Embryonic facial prominence (tissue), 1 donor: ENCODE data around the gene MEFV.
A peak's percentile ranks its signal among the peaks of the same experiment; 100 is the strongest.

Source experiments
- DNase-seq: peaks from one replicate; pipeline ENCODE4 v3.0.0-alpha.2; 2016; ENCODE audit errors: extremely low spot score

MEFV gene

GRCh38 chr16:3266873-3267537 is 10.6 kb upstream of the MEFV start:
- DNase-seq: peak; percentile 16

DNA sequence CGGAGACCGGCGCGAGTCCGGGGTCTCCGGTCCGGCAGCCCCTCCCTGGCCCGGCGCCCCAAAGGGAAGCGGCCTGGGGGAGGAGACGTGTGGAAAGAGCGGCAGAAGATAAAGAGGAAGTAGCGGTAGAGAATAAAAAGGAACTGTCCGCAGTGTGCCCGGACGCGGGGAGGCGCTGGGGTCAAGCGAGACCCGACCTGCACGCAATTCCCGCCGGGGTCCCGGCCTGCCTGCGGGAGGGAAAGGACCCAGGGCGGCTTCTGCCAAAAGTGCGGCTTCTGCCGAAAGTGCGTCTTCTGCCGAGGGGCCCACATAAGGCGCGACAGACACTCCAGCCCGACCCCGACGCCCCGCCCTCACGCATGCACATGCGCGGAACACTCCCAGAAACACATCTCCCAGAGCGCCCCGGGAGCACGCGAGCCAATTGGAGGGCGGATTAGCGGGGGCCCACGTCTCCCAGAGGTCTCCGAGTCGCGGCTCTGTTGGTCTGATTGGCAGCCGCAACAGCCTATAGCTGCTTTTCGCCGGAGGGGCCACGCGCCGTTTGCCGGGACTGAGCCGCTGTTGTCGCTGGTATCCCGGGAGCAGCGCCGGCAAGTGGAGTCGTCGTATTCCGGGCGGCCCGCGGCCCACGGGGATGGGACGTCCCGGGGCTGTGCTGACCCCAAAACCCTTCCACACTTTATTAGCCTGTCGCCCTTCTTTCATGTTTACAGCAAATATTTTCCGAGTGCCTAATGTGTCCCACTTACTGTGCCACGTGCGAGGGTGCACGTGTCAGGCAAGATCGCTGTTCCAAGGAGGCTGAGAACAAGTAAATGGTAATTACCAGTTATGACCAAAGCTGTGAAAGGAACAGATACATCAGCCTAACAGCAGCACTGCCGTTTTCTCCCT is 8.0 kb upstream of the MEFV start:
- peak; percentile 90 for DNase-seq

- DNase-seq: no peak
Measured at GRCh38 chr16:3262517-3262916, 6.1 kb upstream of the MEFV start.

GRCh38 chr16:3259836-3260235 is 3.4 kb upstream of the MEFV start:
- DNase-seq: no peak

GRCh38 chr16:3256866-3257465 is 533 bp upstream of the MEFV start:
- no peak for DNase-seq

- DNase-seq: no peak
Measured at GRCh38 chr16:3254309-3254708, 2.1 kb downstream of the MEFV start.

DNA sequence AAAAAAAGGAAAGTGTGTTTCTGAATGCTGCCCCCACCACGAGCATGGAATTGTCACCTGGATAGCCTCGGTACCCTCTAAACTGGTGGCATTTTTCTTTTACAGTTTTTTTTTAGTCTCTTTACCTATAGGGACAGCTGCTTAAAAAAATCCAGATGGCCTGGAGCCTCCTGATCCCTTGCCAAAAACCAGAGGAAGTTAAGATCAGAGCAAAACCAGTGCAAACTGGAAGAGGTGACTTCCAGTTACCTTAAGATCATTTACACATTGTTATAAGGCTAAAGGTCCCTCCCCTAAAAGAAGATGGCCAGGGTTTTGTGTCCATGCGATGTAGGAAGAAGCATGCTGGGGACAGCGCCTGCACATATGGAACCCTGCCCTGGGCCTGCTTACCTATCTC is 3.5 kb downstream of the MEFV start:
- DNase-seq: no peak

DNA sequence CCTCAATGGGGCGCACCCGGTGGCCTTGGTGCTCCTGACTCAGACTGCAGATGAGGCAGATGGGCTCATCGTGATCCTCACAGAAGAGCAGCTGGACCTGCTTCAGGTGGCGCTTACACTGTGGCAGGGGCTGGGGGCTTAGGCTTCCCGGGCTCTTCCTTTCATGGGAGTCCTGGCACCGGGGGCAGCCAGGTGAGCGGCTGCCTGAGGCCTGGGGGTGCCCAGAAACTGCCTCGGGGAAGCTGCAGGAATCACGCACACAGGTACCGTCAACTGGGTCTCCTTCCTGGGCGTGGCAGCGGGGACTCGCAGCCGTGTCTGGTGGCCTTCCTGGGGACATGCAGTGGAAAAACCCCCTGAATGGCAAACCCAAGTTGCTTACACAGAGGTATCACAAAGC is 7.0 kb downstream of the MEFV start:
- no peak for DNase-seq

- DNase-seq: no peak
Measured at GRCh38 chr16:3249020-3249419, 7.4 kb downstream of the MEFV start.

DNA sequence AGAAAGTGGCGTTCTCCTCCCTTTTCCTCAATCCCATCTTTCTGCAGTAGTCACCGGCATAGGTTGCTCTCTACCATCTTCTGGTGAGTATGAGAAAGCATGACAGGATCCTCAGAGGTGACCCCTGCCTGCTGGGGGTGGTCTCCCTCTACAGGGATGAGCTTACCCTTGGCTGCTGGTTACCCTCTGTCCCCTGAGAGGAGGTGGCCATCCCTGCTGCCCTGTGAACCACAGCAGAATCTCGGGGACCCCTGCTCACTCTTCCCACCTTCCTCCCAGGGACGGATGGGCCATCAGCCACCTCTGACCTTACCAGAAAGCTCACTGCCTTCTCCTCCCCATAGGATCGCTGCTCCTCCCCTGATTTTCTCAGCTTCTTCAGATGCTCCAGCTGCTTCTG is 7.8 kb downstream of the MEFV start:
- no peak for DNase-seq

DNA sequence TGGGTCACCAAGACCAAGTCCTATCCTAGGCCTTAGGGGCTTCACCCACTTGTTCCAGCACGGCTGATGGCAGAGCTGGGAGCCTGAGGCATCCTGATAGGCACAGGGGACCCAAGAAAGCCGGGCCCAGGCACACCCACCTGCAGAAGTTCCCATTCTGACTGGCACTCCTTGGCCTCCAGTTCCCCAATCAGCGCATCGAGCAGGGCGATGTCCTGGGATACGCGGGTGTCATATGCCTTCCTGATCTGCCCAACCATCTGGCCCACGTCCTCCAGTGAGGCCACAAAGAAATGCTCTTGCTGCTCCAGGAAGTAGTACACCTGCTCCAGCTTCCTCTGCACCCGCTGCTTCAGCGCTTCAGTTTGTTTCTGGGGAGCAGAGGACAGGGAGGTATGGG is 9.6 kb downstream of the MEFV start:
- no peak for DNase-seq

- no peak for DNase-seq
Measured at GRCh38 chr16:3246002-3246401, 10.4 kb downstream of the MEFV start.

- DNase-seq: no peak
Measured at GRCh38 chr16:3243882-3244281, 12.6 kb downstream of the MEFV start.

GRCh38 chr16:3242709-3243108 is 13.7 kb downstream of the MEFV start:
- no peak for DNase-seq

- DNase-seq: no peak
Measured at GRCh38 chr16:3241761-3242160, 14.7 kb downstream of the MEFV start.

GRCh38 chr16:3235856-3236669 is 20.4 kb downstream of the MEFV start:
- DNase-seq: no peak

DNA sequence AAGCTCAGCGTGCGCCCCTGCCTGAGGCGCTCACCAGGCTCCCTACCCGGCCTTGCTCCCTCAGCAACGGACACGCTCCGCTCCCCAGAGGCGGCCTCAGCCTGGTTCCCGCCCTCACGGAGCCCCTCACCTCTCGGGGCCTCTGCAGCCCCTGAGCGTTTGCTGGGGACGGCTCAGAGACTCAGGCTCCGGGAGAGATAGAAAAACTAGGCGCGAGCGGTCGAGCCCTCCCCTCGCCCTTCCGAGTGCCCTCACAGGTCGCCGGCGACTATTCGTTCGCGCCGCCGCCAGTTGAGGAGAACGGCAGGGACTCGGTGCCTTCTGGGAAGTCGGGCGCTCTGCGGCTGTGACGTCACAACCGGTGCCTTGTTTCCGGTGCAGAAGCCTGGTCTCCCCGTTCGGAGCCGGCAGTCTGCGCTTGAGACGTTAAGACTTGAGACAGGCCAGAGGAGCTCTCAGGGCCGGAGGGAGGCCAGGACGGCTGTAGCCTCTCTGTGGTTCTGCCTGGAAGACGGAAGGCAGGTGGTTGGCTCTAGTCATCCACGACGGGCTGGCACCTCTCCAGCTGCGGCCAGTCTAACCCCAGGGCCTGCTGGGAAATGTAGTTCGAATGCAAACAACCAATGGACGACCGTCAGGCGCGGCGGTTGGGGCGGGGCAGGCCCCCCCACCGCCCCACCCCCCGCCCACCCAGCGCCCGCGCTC is 21.4 kb downstream of the MEFV start, which contains the start of gene ZNF200:
Gene ZNF200 (minus strand): TSS at position 302 of the 705 bp plus-strand sequence. CDS start 1,403 bp downstream, outside the sequence.
- DNase-seq: peak; percentile 95

GRCh38 chr16:3234543-3234856 is 21.9 kb downstream of the MEFV start:
- no peak for DNase-seq

DNA sequence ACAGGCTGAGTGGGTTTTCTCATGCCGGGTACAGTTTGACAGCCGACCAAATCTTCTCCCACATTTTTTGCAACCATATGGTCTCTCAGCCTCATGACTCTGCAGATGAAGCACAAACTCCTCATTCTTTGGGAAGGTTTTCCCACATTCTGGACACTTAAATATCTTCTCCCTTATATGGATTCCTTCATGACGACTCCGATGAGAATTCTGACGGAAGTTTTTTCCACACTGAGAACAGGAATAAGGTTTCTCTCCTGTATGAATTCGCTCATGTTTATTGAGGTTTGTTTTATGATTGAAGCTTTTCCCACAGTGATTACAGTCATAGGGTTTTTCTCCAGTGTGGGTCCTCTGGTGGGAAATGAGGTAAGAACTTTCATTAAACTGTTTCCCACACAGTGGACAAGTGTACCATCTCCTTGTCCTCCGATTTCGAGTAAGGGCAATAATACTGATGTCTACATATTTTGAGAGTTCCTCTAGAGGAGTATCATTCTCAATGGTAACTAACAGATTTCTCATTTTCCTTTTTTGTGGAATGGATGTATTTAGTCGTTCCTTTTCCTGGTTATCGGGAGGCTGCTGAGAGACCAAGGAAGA is 32.4 kb downstream of the MEFV start:
- DNase-seq: no peak

DNA sequence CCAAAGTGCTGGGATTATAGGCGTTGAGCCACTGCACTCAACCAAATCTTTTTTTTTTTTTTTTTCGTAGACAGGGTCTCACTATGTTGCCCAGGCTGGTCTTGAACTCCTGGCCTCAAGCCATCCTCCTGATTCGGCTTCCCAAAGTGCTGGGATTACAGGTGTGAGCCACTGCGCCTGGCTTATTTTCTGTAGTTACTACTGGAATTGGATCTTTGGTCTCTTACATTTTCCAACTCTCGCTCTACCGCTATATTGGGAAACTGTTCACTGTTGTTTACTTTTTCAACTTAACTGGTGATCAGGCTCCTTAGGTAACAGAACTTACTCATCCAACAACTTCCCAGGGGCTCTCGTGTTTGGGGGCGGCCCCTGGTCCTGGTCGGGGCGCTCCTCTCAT is 35.6 kb downstream of the MEFV start:
- no peak for DNase-seq

- DNase-seq: no peak
Measured at GRCh38 chr16:3216263-3216640, 40.2 kb downstream of the MEFV start.
